Activated CD4-positive, CD25-positive, alpha-beta regulatory T cell treated with anti-CD3 and anti-CD28 coated beads, Interleukin-2, amount 50 U/mL, for 16 hours (primary cell): ENCODE data around the gene TMEM127.

Source experiments
- DNase-seq: peaks from one replicate; pipeline ENCODE4 v3.0.0-alpha.2; 2020; ENCODE audit warnings: low read depth, low spot score

TMEM127 gene

DNA sequence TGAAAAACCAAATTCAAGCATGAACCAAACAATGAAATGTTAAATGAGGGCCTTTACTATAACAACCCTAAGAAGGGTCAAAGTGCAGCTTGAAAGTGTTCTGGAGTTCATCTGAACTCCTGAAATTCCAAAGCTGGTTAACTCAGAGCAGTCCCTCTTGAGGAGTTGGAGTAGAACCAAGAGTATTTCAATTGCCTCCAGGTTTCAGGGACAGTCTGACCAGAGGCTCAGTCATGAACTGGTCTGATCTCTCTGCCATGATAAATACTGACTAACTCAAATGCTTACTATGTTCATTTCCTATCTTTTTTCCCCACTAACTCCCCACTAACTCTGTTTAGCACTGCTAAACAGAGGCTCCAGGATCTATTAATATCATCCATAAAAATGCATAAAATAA is 59.9 kb downstream of the TMEM127 start:
- DNase-seq: no peak

GRCh38 chr2:96204836-96205624 is 60.8 kb downstream of the TMEM127 start:
- DNase-seq: no peak

GRCh38 chr2:96203130-96204028 is 62.4 kb downstream of the TMEM127 start:
- DNase-seq: no peak

GRCh38 chr2:96202152-96202854 is 63.5 kb downstream of the TMEM127 start:
- no peak for DNase-seq

DNA sequence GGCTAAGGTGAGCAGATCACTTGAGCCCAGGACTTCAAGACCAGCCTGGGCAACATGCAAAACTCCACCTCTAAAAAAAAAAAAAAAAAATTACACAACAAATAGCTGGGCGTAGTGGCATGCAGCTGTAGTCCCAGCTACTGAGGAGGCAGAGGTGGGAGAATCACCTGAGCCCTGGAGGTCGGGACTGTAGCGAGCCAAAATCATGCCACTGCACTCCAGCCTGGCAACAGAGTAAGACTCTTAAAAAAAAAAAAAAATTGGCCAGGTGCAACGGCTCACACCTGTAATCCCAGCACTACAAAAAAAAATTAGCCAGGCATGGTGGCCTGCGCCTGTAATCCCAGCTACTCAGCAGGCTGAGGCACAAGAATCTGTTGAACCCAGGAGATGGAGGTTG is 64.5 kb downstream of the TMEM127 start:
- no peak for DNase-seq

DNA sequence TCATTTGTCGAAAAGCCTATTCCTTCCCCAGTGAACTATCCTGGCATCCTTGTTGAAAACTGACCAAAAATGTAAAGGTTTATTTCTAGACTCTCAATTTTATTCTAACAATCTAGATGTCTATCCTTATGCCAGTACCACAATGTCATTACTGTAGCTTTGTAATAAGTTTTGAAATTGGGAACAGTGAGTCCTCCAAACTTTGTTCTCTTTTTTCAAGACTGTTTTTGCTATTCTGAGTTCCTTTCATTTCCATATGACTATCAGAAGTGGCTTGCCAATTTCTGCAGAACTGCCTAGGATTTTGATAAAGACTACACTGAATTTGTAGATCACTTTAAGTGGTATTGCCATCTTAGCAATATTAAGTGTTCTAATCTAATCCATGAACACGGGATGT is 66.9 kb downstream of the TMEM127 start:
- DNase-seq: no peak
